BE2C (cell line): ENCODE measurements around the gene PADI3.

Source experiments
- DNase-seq: peaks from one replicate; pipeline ENCODE4 v3.0.0-alpha.2; 2020
- H3K27me3 ChIP-seq: fragments of 250-450 bp; sonication (Bioruptor Pico); 2 replicates; pipeline ENCODE4 v1.5.1; 2020; ENCODE audit warnings: mild to moderate bottlenecking
- H3K36me3 ChIP-seq: fragments of 250-450 bp; sonication (Bioruptor Pico); 2 replicates; pipeline ENCODE4 v1.5.1; 2020; ENCODE audit warnings: mild to moderate bottlenecking
- H3K4me1 ChIP-seq: fragments of 250-450 bp; sonication (Bioruptor Pico); 2 replicates; pipeline ENCODE4 v1.5.1; 2020
- H3K4me3 ChIP-seq: 2 replicates; pipeline ENCODE4 v1.5.1; 2011; ENCODE audit warnings: low read depth, low read length
- H3K9me3 ChIP-seq: fragments of 250-450 bp; sonication (Bioruptor Pico); 2 replicates; pipeline ENCODE4 v1.5.1; 2020
- CTCF ChIP-seq: IDR thresholded peaks from 2 replicates; pipeline ENCODE4 v1.5.1; 2012; ENCODE audit warnings: mild to moderate bottlenecking, low read depth, low read length

The PADI3 gene

GRCh38 chr1:17250601-17251000 is 1.7 kb downstream of the PADI3 start:
- Histone ChIP-seq H3K4me1 (no peaks in the 10 kb centered on the region), H3K9me3 (no peaks in the 10 kb centered on the region), H3K27me3 (no peaks in the 10 kb centered on the region), H3K4me3 (no peak overlapping the region), H3K36me3 (no peaks in the 10 kb centered on the region)
- no peak for DNase-seq
- no peak for TF ChIP-seq CTCF

GRCh38 chr1:17251246-17251645 is 2.3 kb downstream of the PADI3 start:
- no peaks in the 10 kb centered on the region for H3K27me3 ChIP-seq
- TF ChIP-seq CTCF, result no peak
- H3K9me3 ChIP-seq, result no peaks in the 10 kb centered on the region
- no peaks in the 10 kb centered on the region for H3K36me3 ChIP-seq
- no peak for DNase-seq
- no peaks in the 10 kb centered on the region for H3K4me1 ChIP-seq
- H3K4me3 ChIP-seq, result no peak overlapping the region

- DNase-seq, result no peak
- no peaks in the 10 kb centered on the region for H3K4me1 ChIP-seq
- no peaks in the 10 kb centered on the region for H3K27me3 ChIP-seq
Observed at GRCh38 chr1:17251701-17252376, 2.9 kb downstream of the PADI3 start.

GRCh38 chr1:17255336-17255735 is 6.4 kb downstream of the PADI3 start:
- Histone ChIP-seq H3K4me3 (no peak overlapping the region), H3K9me3 (no peaks in the 10 kb centered on the region), H3K4me1 (no peaks in the 10 kb centered on the region), H3K36me3 (no peaks in the 10 kb centered on the region), H3K27me3 (no peaks in the 10 kb centered on the region)
- TF ChIP-seq CTCF, result no peak
- DNase-seq, result no peak

More at GRCh38 chr1:17251701-17252376, 2.9 kb downstream of the PADI3 start:
- no peaks in the 10 kb centered on the region for H3K36me3 ChIP-seq
- no peak for TF ChIP-seq CTCF
- H3K4me3 ChIP-seq, result no peak overlapping the region
- H3K9me3 ChIP-seq, result no peaks in the 10 kb centered on the region

GRCh38 chr1:17258116-17258757 is 9.3 kb downstream of the PADI3 start:
- Histone ChIP-seq H3K27me3 (no peaks in the 10 kb centered on the region), H3K36me3 (no peaks in the 10 kb centered on the region), H3K4me1 (no peaks in the 10 kb centered on the region), H3K9me3 (no peaks in the 10 kb centered on the region), H3K4me3 (no peak overlapping the region)
- DNase-seq, result no peak
- no peak for TF ChIP-seq CTCF

- Histone ChIP-seq H3K36me3 (no peaks in the 10 kb centered on the region), H3K9me3 (no peaks in the 10 kb centered on the region), H3K4me3 (no peak overlapping the region), H3K27me3 (no peaks in the 10 kb centered on the region), H3K4me1 (no peaks in the 10 kb centered on the region)
- no peak for TF ChIP-seq CTCF
- DNase-seq, result no peak
Observed at GRCh38 chr1:17258758-17259130, 9.8 kb downstream of the PADI3 start.
